Kidney glomerular epithelial cell (primary cell): ENCODE results near the gene SREBF2.

ENCODE experiments used
- DNase-seq: peaks from one replicate; lab custom pipeline; 2025; lab: John Stamatoyannopoulos, UW

SREBF2 gene

GRCh38 chr22:41908411-41909309 lies 75.8 kb downstream of the SREBF2 start:
- DNase-seq: no peak

GRCh38 chr22:41909310-41910049 lies 76.6 kb downstream of the SREBF2 start:
- no peak for DNase-seq

GRCh38 chr22:41910050-41911000 lies 77.4 kb downstream of the SREBF2 start:
- no peak for DNase-seq

- no peak for DNase-seq
Measured at GRCh38 chr22:41911001-41911611, 78.2 kb downstream of the SREBF2 start.

- no peak for DNase-seq
Measured at GRCh38 chr22:41912338-41913039, 79.6 kb downstream of the SREBF2 start.

GRCh38 chr22:41913040-41913719 lies 80.3 kb downstream of the SREBF2 start:
- DNase-seq: no peak

GRCh38 chr22:41913842-41914534 lies 81.1 kb downstream of the SREBF2 start:
- no peak for DNase-seq

GRCh38 chr22:41914611-41915034 lies 81.7 kb downstream of the SREBF2 start:
- no peak for DNase-seq

GRCh38 chr22:41915035-41915785 lies 82.3 kb downstream of the SREBF2 start, which contains the start of gene SHISA8:
SHISA8 (minus strand) TSS chr22:41915074; CDS start chr22:41914667, 407 bp downstream.
- no peak for DNase-seq

- DNase-seq: no peak
Measured at GRCh38 chr22:41915786-41916493, 83.0 kb downstream of the SREBF2 start.

GRCh38 chr22:41916745-41917358 lies 83.9 kb downstream of the SREBF2 start:
- DNase-seq: no peak

- DNase-seq: no peak
Measured at GRCh38 chr22:41917375-41917902, 84.5 kb downstream of the SREBF2 start.

- DNase-seq: no peak
Measured at GRCh38 chr22:41917903-41918791, 85.2 kb downstream of the SREBF2 start.

- DNase-seq: no peak
Measured at GRCh38 chr22:41919357-41920224, 86.7 kb downstream of the SREBF2 start.

GRCh38 chr22:41920271-41920976 lies 87.5 kb downstream of the SREBF2 start:
- DNase-seq: no peak
